ENCODE measurements around the gene SFTPB.
"Not testable (repeated sequence)": the region's sequence is repeated elsewhere in the genome, so short reads cannot be mapped to it uniquely, and the experiment has no call there.

SFTPB gene

DNA sequence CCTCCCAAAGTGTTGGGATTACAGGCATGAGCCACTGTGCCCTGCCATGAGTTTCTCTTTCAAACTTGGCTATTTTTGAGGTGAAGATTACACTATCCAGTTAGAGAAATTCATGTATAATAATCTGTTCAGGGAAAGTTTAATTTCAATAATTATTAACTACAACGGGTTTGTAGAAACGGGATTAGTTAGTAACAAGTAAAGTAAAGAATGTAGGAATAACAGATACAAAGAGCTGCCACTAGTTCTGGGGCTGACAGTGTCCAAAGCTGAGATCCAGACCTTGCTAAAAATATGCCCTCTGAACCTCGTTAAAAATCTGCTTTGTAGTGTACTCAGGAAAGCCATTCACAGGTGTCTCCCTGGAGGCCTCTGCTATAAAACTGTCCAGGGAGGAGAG is 16.9 kb downstream of the SFTPB start:
- no peak for DNase-seq

DNA sequence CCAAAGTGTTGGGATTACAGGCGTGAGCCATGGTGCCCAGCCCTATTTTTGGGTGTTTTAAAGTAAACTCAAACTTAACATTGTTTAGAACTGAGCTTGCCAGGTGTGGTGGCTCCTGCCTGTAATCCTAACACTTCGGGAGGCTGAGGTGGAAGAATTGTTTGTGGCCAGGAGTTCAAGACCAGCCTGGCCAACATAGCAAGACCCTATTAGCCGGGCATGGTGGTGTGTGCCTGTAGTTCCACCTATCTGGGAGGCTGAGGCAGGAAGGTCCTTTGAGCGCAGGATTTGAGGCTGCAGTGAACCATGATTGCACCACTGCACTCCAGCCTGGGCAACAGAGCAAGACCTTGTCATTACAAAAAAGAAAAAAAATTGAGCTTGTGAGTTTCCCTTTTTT is 17.5 kb downstream of the SFTPB start:
- no peak for DNase-seq

- no peak for DNase-seq
These were observed 18.5 kb downstream of the SFTPB start for GRCh38 chr2:85649201-85650190.

DNA sequence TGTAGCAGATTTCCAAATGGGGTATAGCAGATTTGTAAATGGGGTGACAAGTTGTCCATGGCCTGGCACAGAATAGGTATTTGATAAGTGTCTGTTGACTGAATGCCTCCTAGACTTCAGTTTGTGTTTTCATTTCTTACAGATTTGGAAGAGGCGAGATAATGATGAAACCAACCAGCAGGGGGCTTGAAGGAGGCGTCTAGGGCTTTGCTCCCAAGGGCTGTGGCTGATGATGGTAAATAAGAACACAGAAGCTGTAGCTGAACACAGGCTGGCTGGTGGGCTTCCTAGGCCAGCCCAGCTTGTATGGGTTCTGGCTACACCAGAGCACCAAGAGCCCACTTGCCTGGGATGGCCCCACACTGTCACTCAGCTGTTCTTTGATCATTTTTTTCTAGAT is 19.4 kb downstream of the SFTPB start:
- no peak for DNase-seq

- no peak for DNase-seq
These were observed 20.0 kb downstream of the SFTPB start for GRCh38 chr2:85647823-85648526.

DNA sequence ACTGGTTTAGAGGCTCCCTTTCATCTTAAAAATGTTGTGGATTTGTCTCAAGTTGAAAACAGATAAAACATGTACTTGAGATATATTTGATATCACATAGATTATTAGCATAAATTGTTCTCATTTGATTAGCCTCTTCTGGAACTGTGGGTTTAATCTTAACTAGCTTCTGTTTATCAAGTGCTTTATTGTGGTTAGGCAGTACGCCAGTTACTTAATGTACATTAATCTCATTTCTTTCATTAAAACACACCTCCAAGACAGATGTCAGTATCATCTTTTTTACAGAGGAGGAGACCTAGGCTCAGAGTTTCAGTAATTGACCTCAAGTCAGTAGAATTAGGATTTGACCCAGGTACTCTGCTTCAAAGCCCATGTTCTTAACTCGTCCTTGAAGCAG is 21.8 kb downstream of the SFTPB start:
- DNase-seq, result no peak

GRCh38 chr2:85644909-85645308 is 23.1 kb downstream of the SFTPB start:
- no peak for DNase-seq

DNA sequence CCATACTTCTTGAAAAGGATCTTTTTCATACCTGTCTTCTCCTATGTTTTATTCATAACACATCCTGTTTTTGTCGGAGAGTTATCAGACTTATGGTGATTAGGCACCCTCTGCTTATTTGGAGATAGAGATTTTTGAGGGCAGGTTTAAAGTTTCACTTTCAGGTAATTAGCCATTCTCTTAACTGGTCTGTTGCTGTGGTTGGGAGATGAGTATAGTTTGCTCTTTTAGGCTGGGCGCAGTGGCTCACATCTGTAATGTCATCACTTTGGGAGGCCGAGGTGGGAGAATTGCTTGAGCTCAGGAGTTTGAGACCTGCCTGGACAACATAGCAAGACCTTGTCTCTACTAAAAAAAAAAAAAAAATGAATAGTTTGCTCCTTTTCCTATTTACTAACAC is 25.3 kb downstream of the SFTPB start:
- no peak for DNase-seq

DNA sequence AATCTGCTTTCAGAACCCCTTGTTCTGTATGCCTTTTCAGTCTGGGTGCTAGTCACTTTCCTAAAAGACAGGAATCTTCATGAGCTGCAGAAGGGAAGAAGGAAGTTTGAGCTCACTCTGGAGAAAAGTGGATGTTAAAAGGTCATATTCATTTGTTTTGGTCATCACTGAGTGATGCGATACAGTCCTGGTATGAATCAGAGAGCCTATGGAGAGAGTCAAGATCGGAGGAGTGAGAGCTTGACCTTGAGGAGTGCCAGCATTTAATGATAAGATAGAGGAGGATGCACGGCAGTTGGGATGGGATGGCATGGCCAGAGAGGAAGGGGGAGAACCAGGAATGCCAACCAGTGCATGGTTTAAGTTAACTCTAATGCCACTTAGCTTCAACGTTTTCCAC is 32.4 kb downstream of the SFTPB start:
- no peak for DNase-seq

DNA sequence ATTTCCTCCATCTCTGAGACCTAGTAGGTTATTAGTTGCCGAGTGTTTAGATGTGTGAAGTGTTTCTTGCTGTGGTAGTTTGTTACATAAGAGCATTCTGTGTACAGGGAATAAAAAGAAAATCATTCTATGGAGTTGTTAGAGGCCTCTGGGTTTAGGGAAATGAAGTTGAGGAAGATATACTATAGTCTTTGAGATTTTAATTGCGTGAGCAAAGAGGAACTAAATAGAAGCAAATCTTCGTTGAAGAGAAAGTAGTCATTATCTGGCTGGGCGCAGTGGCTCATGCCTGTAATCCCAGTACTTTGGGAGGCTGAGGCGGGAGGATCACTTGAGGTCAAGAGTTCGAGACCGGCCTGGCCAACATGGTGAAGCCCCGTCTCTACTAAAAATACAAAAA is 33.0 kb downstream of the SFTPB start:
- no peak for DNase-seq

DNA sequence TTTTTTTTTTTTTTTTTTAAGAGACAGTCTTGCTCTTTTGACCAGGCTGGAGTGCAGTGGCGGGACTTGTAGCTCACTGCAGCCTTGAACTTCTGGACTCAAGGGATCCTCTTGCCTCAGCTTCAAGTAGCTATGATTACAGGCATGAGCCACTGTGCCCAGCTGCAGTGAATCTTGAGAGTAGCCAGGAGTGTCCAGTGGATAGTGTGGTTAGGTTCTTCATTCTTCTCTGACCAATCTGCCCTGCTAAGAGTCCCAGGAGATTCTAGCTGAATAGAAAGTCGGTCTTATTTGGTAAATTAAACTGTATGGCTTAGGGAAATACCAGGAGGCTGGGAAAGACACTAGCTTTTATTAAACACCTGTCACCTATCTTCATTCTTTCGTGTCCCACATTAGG is 36.7 kb downstream of the SFTPB start:
- DNase-seq, result no peak

DNA sequence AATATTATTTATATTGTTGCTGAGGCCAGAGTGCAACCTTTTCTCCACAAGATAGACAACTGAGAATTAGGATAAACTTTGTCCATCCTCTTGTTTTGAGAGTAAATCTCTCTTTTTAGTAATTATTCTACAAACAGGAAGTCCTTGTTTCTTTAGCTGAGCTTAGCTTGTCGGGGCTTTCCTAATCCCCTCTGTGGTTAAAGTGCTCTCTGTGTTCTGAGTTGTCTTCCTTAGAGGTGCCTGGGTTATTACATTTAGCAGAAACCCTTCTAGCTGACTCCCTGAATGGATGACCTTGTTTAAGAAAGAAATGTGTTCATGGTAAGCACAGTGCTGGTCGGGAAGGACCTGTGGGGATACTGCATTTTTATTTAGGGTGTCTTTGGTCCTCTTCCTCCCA is 39.3 kb downstream of the SFTPB start:
- no peak for DNase-seq

DNA sequence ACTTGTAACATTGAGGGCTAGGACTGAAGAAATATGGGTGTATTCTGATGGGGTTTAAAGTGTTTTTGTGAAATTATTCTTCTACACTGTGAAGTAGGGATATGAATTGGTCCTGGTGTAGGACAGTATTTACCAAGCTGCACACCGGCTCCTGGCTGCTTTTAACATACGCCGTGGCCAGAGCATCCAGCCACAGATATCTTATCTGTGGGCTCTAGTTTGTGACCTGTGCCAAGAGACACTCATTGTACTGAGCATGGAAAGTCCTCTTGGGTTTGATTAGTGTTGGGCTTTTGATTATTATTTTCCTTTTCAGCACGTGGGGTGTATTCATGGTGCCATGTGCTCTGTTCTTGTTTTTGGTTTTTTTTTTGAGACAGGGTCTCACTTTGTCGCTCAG is 44.0 kb downstream of the SFTPB start:
- DNase-seq, result no peak

DNA sequence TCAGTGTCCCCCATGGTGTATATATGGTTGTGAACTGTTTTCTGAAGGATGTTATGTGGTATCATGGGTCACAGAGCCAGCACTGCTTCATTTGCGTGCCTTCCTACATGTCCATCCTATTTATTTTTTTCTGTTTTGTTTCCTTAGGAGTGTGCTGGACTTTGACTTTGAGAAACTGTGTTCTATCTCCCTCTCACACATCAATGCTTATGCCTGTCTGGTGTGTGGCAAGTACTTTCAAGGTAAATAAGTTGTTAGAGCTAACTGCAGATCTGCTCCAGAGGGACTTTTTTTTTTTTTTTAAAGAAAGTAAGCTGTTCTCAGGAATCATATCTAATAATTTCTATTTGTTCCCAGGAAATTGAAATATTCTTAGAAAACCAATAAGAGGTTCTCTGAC is 46.7 kb downstream of the SFTPB start:
- DNase-seq, result no peak

DNA sequence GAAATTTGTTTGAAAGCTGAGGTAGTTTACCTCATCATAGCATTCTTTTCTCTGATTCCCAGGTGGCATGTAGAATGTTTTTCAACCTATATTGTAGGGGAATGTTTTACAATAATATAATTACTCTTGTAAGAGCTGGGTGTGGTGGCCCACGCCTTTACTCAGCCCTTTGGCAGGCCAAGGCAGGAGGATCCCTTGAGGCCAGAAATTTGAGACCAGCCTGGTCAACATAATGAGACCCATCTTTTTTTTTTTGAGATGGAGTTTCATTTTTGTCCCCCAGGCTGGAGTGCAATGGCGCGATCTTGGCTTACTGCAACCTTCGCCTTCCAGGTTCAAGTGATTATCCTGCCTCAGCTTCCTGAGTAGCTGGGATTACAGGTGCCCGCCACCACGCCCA is 48.4 kb downstream of the SFTPB start:
- no peak for DNase-seq

DNA sequence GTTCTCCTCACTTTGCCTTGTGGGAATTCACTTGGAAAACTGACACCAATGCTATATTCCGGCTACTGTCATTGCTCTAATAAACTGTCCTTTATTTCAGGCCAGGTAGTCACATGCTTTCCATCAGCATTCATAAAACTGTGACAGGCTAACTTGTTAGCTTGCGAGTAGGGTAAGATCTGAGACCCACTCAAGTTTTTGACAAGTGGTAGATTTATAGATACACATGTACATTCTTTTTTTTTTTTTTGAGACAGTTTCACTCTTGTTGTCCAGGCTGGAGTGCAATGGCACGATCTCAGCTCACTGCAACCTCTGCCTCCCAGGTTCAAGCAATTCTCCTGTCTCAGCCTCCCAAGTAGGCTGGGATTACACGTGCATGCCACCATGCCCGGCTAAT is 50.3 kb downstream of the SFTPB start:
- not testable (repeated sequence) for DNase-seq

- no peak for DNase-seq
These were observed 52.6 kb downstream of the SFTPB start for GRCh38 chr2:85615413-85615728.

- DNase-seq, result not testable (repeated sequence)
These were observed 53.2 kb downstream of the SFTPB start for GRCh38 chr2:85614757-85615156.

DNA sequence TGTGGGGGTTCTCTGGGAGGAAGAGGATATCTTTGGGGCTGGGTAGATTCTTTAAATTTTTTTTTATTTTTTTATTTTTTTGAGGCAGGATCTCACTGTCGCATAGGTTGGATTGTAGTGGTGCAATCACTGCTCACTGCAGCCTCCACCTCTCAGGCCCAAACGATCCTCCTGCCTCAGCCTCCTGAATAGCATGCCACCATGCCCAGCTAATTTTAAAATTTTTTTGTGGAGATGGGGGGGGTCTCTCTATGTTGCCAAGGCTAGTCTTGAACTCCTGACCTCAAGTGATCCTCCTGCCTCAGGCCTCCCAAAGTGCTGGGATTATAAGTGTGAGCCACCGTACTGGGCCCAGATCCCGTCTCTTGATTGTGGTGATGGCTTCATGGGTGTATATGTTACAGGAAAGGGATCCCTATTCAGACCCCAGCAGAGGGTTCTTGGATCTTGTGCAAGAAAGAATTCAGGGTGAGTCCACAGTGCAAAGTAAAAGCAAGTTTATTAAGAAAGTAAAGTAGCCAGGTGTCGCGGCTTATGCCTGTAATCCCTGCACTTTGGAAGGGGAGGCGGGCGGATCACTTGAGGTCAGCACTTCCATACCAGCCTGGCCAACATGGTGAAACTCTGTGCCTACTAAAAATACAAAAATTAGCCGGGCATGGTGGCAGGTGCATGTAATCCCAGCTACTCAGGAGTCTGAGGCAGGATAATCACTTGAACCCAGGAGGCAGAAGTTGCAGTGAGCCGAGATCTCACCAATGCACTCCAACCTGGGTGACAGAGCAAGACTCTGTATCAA is 54.1 kb downstream of the SFTPB start:
- no peak for DNase-seq

DNA sequence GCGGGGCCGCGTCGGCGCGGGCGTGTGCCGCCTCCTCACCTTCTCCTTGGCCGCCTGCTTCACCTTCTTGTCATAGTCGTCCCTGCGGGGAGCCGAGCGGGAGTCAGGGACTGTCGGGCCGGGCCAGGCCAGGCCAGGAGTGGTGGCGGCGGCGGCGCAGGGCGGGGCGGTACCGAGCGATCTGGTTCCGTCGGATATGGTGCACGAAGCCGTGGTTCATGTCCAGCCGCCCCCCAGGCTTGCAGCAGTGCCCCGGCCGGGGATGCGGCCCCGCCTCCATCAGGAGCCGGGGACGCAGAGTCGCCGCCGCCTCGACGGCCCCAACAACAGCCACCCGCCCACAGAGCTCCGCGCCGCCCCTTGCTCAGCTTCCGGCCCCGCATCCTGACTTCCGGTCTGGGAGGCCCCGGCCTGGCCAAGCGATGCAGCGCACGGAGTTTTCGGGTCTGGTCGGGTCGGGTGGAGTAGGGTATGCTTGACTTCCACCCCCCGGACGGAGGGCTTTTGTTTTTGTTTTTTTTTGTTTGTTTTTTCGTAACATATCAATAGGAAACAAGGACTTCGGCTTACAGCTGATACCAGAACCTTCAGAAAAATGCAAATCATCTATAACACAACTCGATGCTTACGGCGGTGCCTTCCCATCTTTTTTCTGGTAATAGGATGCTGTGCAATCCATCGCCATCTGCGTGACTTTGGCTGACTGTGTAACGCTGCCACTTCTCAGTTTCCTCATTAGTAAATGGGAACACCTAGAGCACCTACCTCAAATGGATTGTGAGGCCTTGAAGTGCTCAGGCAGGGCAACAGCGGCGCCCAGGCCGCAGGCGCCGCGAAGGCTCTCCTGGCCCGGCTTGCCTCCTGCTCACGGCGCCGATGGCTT is 56.1 kb downstream of the SFTPB start, which contains the start of gene C2orf68:
C2orf68 (minus strand) TSS at position 362 of the 883 bp plus-strand sequence; CDS start at position 280, 82 bp downstream.
- peak; percentile 82 for DNase-seq

DNA sequence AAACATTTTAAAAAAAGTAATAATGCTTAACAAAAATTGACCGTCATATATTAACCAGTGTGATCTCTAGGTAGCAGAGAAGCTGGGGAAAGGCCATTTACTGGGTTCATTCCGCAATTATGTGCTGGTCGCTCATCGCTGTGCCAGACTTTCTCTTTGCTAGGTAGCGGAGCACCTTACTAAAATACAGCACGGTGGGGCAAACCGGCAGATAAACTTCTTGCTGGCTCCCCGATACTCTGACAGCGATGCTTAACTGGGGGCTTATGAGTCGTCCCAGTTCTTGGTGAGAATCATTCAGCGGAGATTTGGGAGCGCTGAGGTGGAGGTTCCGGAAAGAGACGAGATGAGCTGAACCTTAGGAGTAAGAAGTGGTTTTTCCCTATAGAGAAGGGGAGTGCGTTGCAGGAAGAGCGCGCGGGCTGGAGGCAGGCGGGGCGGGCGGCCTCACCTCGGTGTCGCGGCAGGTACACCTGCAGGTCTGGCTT is 56.7 kb downstream of the SFTPB start:
- DNase-seq, result no peak

Data from activated gamma-delta T cell treated with Interleukin-2 at 50 U/mL for 16 hours (primary cell).